ENCODE measurements around the gene HOXB9.

The HOXB9 gene

GRCh38 chr17:48610282-48611211 is 15.6 kb downstream of the HOXB9 start, which contains the start of gene HOXB7:
Gene HOXB7, minus strand, starts transcription at chr17:48611017. Its CDS starts 99 bp downstream, at chr17:48610918.
- H3K9ac ChIP-seq (ENCODE audit: low read length), result peak within 1 kb of the TSS; percentile 73
- H3K36me3 ChIP-seq (ENCODE audit: low read length), result no peaks in the 10 kb centered on the region
- no peaks in the 10 kb centered on the region for H3F3A ChIP-seq (ENCODE audit: insufficient read depth)
- no peaks in the 10 kb centered on the region for H3K9me3 ChIP-seq (ENCODE audit: insufficient read depth, low read length)
- H3K27me3 ChIP-seq (ENCODE audit: low read length), result no peaks in the 10 kb centered on the region
- peak within 1 kb of the TSS; percentile 84 for H3K4me2 ChIP-seq (ENCODE audit: low read depth, low read length, poor library complexity, severe bottlenecking)
- peak within 1 kb of the TSS; percentile 68 for H3K4me3 ChIP-seq (ENCODE audit: insufficient read depth, low read length, poor library complexity, severe bottlenecking)
- H3K27ac ChIP-seq (ENCODE audit: low read depth, low read length), result no peak within 1 kb of the TSS
- no peaks in the 10 kb centered on the region for H4K20me1 ChIP-seq (ENCODE audit: low read depth, low read length)
- H3K79me2 ChIP-seq (ENCODE audit: insufficient read depth, low read length), result no peaks in the 10 kb centered on the region
- TF ChIP-seq CTCF (IDR thresholded peaks at IDR 0.05; ENCODE audit: insufficient read depth, low read length, poor library complexity, severe bottlenecking), result no peak
- no peak for TF ChIP-seq EZH2phosphoT487 (conservative IDR thresholded peaks at IDR 0.05; ENCODE audit: low read length)
- peak within 1 kb of the TSS; percentile 97 for H2AFZ ChIP-seq (ENCODE audit: low read depth, low read length, severe bottlenecking)
- no peaks in the 10 kb centered on the region for H3K9me2 ChIP-seq (replicated peaks; ENCODE audit: insufficient read depth, low read length)

GRCh38 chr17:48609759-48610281 is 16.3 kb downstream of the HOXB9 start:
- Histone ChIP-seq H2AFZ (ENCODE audit: low read depth, low read length, severe bottlenecking) (peak overlapping the region; percentile 97), H3K9me3 (ENCODE audit: insufficient read depth, low read length) (no peaks in the 10 kb centered on the region), H3K79me2 (ENCODE audit: insufficient read depth, low read length) (no peaks in the 10 kb centered on the region), H3K9ac (ENCODE audit: low read length) (peak overlapping the region; percentile 73), H3K4me2 (ENCODE audit: low read depth, low read length, poor library complexity, severe bottlenecking) (peak overlapping the region; percentile 84), H3K9me2 (replicated peaks; ENCODE audit: insufficient read depth, low read length) (no peaks in the 10 kb centered on the region), H3K4me3 (ENCODE audit: insufficient read depth, low read length, poor library complexity, severe bottlenecking) (peak overlapping the region; percentile 68), H3F3A (ENCODE audit: insufficient read depth) (no peaks in the 10 kb centered on the region), H3K27ac (ENCODE audit: low read depth, low read length) (no peak overlapping the region), H4K20me1 (ENCODE audit: low read depth, low read length) (no peaks in the 10 kb centered on the region), H3K27me3 (ENCODE audit: low read length) (no peaks in the 10 kb centered on the region), H3K36me3 (ENCODE audit: low read length) (no peaks in the 10 kb centered on the region)
- no peak for TF ChIP-seq CTCF (IDR thresholded peaks at IDR 0.05; ENCODE audit: insufficient read depth, low read length, poor library complexity, severe bottlenecking)

- H3K79me2 ChIP-seq (ENCODE audit: insufficient read depth, low read length), result no peaks in the 10 kb centered on the region
- no peak overlapping the region for H2AFZ ChIP-seq (ENCODE audit: low read depth, low read length, severe bottlenecking)
- no peak overlapping the region for H3K27ac ChIP-seq (ENCODE audit: low read depth, low read length)
- no peaks in the 10 kb centered on the region for H3F3A ChIP-seq (ENCODE audit: insufficient read depth)
- H4K20me1 ChIP-seq (ENCODE audit: low read depth, low read length), result no peaks in the 10 kb centered on the region
- H3K4me2 ChIP-seq (ENCODE audit: low read depth, low read length, poor library complexity, severe bottlenecking), result no peak overlapping the region
- no peak overlapping the region for H3K4me3 ChIP-seq (ENCODE audit: insufficient read depth, low read length, poor library complexity, severe bottlenecking)
- no peak for TF ChIP-seq CTCF (IDR thresholded peaks at IDR 0.05; ENCODE audit: insufficient read depth, low read length, poor library complexity, severe bottlenecking)
- no peak for TF ChIP-seq EZH2phosphoT487 (conservative IDR thresholded peaks at IDR 0.05; ENCODE audit: low read length)
- no peaks in the 10 kb centered on the region for H3K27me3 ChIP-seq (ENCODE audit: low read length)
- H3K36me3 ChIP-seq (ENCODE audit: low read length), result no peaks in the 10 kb centered on the region
- H3K9me3 ChIP-seq (ENCODE audit: insufficient read depth, low read length), result no peaks in the 10 kb centered on the region
- no peaks in the 10 kb centered on the region for H3K9me2 ChIP-seq (replicated peaks; ENCODE audit: insufficient read depth, low read length)
- H3K9ac ChIP-seq (ENCODE audit: low read length), result no peak overlapping the region
Measured at GRCh38 chr17:48609033-48609432, 17.1 kb downstream of the HOXB9 start.

All from SU-DHL-6 (cell line).